NT2/D1 (cell line): ENCODE results near the gene LANCL2.

Experiments used
- YY1 ChIP-seq: IDR thresholded peaks from 2 replicates; pipeline ENCODE4 v1.6.1; 2011; ENCODE audit not compliant: insufficient read length, insufficient read depth
- ZNF274 ChIP-seq: IDR thresholded peaks from 2 replicates; pipeline ENCODE4 v1.6.1; 2011; ENCODE audit warnings: mild to moderate bottlenecking, low read depth, low read length

GRCh38 chr7:55452971-55453370 is 87.8 kb downstream of the LANCL2 start:
- no peak for TF ChIP-seq ZNF274
- no peak for TF ChIP-seq YY1
